ENCODE measurements around the gene GALNT1.

The GALNT1 gene

GRCh38 chr18:35672897-35673296 lies 91.4 kb downstream of the GALNT1 start:
- no peak for DNase-seq (ENCODE audit: low read depth in 2 of 2)

GRCh38 chr18:35673682-35674081 lies 92.1 kb downstream of the GALNT1 start:
- DNase-seq (ENCODE audit: low read depth in 2 of 2) = no peak

GRCh38 chr18:35680139-35680551 lies 98.6 kb downstream of the GALNT1 start:
- no peak for DNase-seq (ENCODE audit: low read depth in 2 of 2)

GRCh38 chr18:35682281-35682867 lies 100.8 kb downstream of the GALNT1 start:
- DNase-seq (ENCODE audit: low read depth in 2 of 2) = peak in 1 of 2 experiments; percentile 5

GRCh38 chr18:35683021-35683420 lies 101.5 kb downstream of the GALNT1 start:
- DNase-seq (ENCODE audit: low read depth in 2 of 2) = peak; percentile 20 to 21

GRCh38 chr18:35688757-35689156 lies 107.2 kb downstream of the GALNT1 start:
- DNase-seq (ENCODE audit: low read depth in 2 of 2) = no peak

GRCh38 chr18:35689728-35690127 lies 108.2 kb downstream of the GALNT1 start:
- DNase-seq (ENCODE audit: low read depth in 2 of 2) = no peak

- no peak for DNase-seq (ENCODE audit: low read depth in 2 of 2)
These were observed 110.1 kb downstream of the GALNT1 start for GRCh38 chr18:35691625-35692024.

GRCh38 chr18:35692866-35693265 lies 111.3 kb downstream of the GALNT1 start:
- no peak for DNase-seq (ENCODE audit: low read depth in 2 of 2)

GRCh38 chr18:35693829-35694228 lies 112.3 kb downstream of the GALNT1 start:
- DNase-seq (ENCODE audit: low read depth in 2 of 2) = no peak

GRCh38 chr18:35694808-35695207 lies 113.3 kb downstream of the GALNT1 start:
- DNase-seq (ENCODE audit: low read depth in 2 of 2) = no peak

GRCh38 chr18:35695384-35695783 lies 113.8 kb downstream of the GALNT1 start:
- DNase-seq (ENCODE audit: low read depth in 2 of 2) = no peak

- no peak for DNase-seq (ENCODE audit: low read depth in 2 of 2)
These were observed 114.3 kb downstream of the GALNT1 start for GRCh38 chr18:35695803-35696202.

GRCh38 chr18:35696307-35696706 lies 114.8 kb downstream of the GALNT1 start:
- DNase-seq (ENCODE audit: low read depth in 2 of 2) = no peak

GRCh38 chr18:35697869-35698268 lies 116.3 kb downstream of the GALNT1 start:
- DNase-seq (ENCODE audit: low read depth in 2 of 2) = no peak

- no peak for DNase-seq (ENCODE audit: low read depth in 2 of 2)
These were observed 121.6 kb downstream of the GALNT1 start for GRCh38 chr18:35703043-35703688.

- DNase-seq (ENCODE audit: low read depth in 2 of 2) = no peak
These were observed 124.4 kb downstream of the GALNT1 start for GRCh38 chr18:35705988-35706387.

- DNase-seq (ENCODE audit: low read depth in 2 of 2) = no peak
These were observed 125.7 kb downstream of the GALNT1 start for GRCh38 chr18:35707247-35707646.

GRCh38 chr18:35707674-35708073 lies 126.1 kb downstream of the GALNT1 start:
- DNase-seq (ENCODE audit: low read depth in 2 of 2) = no peak

GRCh38 chr18:35710581-35710980 lies 129.0 kb downstream of the GALNT1 start:
- DNase-seq (ENCODE audit: low read depth in 2 of 2) = no peak

GRCh38 chr18:35711227-35711626 lies 129.7 kb downstream of the GALNT1 start:
- DNase-seq (ENCODE audit: low read depth in 2 of 2) = no peak

- DNase-seq (ENCODE audit: low read depth in 2 of 2) = peak; percentile 42 to 50
These were observed 132.0 kb downstream of the GALNT1 start for GRCh38 chr18:35713545-35713944.

GRCh38 chr18:35714539-35714938 lies 133.0 kb downstream of the GALNT1 start:
- DNase-seq (ENCODE audit: low read depth in 2 of 2) = no peak

GRCh38 chr18:35715139-35715538 lies 133.6 kb downstream of the GALNT1 start:
- DNase-seq (ENCODE audit: low read depth in 2 of 2) = no peak

All from fibroblast of skin of left biceps (primary cell).